Panc1 (cell line): Measurements from ENCODE around the gene EXD1.

Experiments
- CTCF ChIP-seq: fragments of 450-650 bp; IDR thresholded peaks from 2 replicates; pipeline ENCODE4 v1.5.1; 2017; ENCODE audit warnings: mild to moderate bottlenecking
- POLR2AphosphoS5 ChIP-seq: IDR thresholded peaks from 2 replicates; pipeline ENCODE4 v1.6.1; 2012; ENCODE audit warnings: mild to moderate bottlenecking, low read depth, low read length, moderate library complexity
- SIN3A ChIP-seq: IDR thresholded peaks from 2 replicates; pipeline ENCODE4 v1.6.1; 2012; ENCODE audit warnings: low read depth, mild to moderate bottlenecking, low read length, moderate library complexity, borderline replicate concordance; ENCODE audit not compliant: insufficient read depth
- TF ChIP-seq, protein P1 (sequence below), 2 experiments: IDR thresholded peaks; 2 replicates each; pipeline ENCODE4 v1.6.1; 2011 to 2012; ENCODE audit warnings: low read depth in 2 of 2, control low read depth in 1 of 2, low read length in 1 of 2, mild to moderate bottlenecking in 1 of 2, moderate library complexity in 1 of 2; ENCODE audit not compliant: insufficient read depth in 1 of 2

- TF ChIP-seq CTCF: no peak
- TF ChIP-seq POLR2AphosphoS5: no peak
- TF ChIP-seq SIN3A: no peak
- TF ChIP-seq, protein P1, sequence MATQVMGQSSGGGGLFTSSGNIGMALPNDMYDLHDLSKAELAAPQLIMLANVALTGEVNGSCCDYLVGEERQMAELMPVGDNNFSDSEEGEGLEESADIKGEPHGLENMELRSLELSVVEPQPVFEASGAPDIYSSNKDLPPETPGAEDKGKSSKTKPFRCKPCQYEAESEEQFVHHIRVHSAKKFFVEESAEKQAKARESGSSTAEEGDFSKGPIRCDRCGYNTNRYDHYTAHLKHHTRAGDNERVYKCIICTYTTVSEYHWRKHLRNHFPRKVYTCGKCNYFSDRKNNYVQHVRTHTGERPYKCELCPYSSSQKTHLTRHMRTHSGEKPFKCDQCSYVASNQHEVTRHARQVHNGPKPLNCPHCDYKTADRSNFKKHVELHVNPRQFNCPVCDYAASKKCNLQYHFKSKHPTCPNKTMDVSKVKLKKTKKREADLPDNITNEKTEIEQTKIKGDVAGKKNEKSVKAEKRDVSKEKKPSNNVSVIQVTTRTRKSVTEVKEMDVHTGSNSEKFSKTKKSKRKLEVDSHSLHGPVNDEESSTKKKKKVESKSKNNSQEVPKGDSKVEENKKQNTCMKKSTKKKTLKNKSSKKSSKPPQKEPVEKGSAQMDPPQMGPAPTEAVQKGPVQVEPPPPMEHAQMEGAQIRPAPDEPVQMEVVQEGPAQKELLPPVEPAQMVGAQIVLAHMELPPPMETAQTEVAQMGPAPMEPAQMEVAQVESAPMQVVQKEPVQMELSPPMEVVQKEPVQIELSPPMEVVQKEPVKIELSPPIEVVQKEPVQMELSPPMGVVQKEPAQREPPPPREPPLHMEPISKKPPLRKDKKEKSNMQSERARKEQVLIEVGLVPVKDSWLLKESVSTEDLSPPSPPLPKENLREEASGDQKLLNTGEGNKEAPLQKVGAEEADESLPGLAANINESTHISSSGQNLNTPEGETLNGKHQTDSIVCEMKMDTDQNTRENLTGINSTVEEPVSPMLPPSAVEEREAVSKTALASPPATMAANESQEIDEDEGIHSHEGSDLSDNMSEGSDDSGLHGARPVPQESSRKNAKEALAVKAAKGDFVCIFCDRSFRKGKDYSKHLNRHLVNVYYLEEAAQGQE (IDR thresholded peaks at IDR 0.05; ENCODE audit: insufficient read depth in 1 of 2, low read depth in 2 of 2, low read length in 1 of 2): no peak
Observed at GRCh38 chr15:41182266-41182665, 48.3 kb downstream of the EXD1 start.
